Regular cardiac myocyte (primary cell): Measurements from ENCODE around the gene MDM4. TPM values are rescaled to one million over a fixed set of nuclear protein-coding genes. Genes with fewer than 3 reads are reported as not detected.

Source experiments
- total RNA-seq: library from RNA; depleted of rRNA; stranded (reverse); fragments of >200 nt; gene quantifications from 2 replicates; pipeline ENCODE4 v1.2.3, GENCODE V29; 2014

Gene MDM4, protein sequence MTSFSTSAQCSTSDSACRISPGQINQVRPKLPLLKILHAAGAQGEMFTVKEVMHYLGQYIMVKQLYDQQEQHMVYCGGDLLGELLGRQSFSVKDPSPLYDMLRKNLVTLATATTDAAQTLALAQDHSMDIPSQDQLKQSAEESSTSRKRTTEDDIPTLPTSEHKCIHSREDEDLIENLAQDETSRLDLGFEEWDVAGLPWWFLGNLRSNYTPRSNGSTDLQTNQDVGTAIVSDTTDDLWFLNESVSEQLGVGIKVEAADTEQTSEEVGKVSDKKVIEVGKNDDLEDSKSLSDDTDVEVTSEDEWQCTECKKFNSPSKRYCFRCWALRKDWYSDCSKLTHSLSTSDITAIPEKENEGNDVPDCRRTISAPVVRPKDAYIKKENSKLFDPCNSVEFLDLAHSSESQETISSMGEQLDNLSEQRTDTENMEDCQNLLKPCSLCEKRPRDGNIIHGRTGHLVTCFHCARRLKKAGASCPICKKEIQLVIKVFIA
- total RNA-seq = 19.2 and 22.3 TPM in 2 replicates

DNA sequence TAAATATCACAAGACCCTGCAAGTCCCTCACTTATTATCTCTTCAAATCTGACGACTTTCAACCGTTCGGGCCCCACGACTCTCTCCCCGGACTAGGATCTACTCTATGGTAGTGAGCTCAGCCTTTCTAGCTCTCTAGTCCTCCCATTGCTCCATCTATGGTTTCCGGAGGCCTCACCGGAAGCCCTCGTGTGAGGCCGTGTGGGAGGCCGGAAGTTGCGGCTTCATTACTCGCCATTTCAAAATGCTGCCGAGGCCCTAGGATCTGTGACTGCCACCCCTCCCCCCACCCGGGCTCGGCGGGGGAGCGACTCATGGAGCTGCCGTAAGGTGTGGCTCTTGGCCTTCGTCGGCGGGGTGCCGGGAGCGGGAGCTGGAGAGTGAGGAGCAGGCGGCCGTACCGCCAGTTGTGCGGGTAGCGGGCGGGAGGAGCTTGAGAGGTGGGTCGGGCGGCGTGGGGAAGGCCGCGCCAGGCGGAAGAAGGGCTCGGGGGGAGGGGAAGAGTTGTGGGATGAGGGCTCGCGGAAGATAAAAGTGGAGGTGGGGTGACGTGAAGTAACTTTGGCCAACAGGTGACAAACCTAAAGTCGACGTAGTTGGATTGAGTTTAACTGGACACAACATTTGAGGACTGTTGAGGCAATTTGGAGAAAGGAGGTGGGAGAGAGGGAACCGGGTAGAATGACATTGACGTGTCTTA, at the start of gene MDM4:
TSS of gene MDM4 (plus strand) at position 227 of the 700 bp plus-strand sequence. CDS start 9,113 bp downstream, outside the sequence.

DNA sequence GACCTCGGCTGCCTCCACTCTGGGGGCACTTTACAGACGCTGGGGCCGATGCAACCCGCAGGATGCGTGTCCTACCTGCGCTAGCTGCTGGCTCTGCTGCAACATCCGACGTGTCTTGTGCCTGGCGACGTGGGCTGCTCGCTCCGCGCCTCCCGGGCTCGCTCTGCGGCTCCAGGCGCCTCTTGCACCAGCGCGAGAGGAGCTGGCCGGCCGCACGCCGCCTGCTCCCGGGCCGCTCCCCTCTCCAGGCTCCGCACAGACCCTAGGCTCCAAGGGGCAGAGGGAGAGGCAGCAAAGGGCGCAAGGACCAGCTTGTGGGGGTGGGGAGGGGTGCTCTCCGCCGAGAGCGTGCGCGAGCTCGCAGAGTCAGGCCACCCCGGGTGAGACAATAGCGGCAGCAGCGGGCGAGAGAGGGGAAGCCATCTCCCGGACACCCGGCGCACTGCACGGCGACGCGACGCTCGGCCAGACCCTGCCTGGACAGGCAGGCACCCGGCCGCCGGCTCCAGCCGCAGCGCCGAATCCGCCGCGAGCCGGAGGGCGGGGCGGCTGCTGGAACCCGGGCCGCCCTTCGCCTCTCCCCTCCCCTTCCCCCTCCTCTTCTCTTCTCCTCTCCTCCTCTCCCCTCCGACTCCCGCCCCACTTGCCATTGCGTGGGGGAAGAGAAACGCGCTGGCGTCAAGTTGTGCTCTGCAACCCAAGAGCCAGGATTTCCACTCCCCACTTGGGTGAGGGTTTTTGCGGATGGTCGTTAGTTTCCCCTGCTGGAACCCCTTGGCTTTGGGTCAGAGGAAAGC, 21.7 kb upstream of the MDM4 start, which contains the start of gene PIK3C2B:
TSS of gene PIK3C2B (minus strand) at position 525 of the 797 bp plus-strand sequence. CDS start 25,003 bp downstream, outside the sequence.

Other genes starting within 250 kb of the MDM4 start
- gene PLEKHA6, start 156.5 kb upstream of the MDM4 start, total RNA-seq = under 0.01 TPM in 2 replicates
- 14.4 and 29.7 TPM in 2 replicates for gene PPP1R15B, start 104.6 kb upstream of the MDM4 start, total RNA-seq
- 0.28 and 0.96 TPM in 2 replicates for gene PIK3C2B, start 21.6 kb upstream of the MDM4 start, total RNA-seq
- gene LRRN2, start 169.3 kb downstream of the MDM4 start, total RNA-seq = not detected in 2 replicates